Caco-2 (cell line): ENCODE data around the gene RAB6B. TPM values are rescaled to one million over a fixed set of nuclear protein-coding genes. Genes with fewer than 3 reads are reported as not detected.

Source experiments
- BruUV-seq: library from RNA; stranded (reverse); fragments of 400-500 nt; replicated peaks from 2 replicates; lab custom pipeline; 2021; lab: Mats Ljungman, UMichigan
- CTCF ChIA-PET: fragments of 300-600 bp; sonication (Branson Sonifier 250); formaldehyde crosslinking; loops from one replicate; lab custom pipeline; 2022; ENCODE audit warnings: antibody characterized with exemption; lab: Charles Lee
- POLR2A ChIA-PET: fragments of 300-600 bp; sonication (Branson Sonifier 250); formaldehyde crosslinking; loops from one replicate; lab custom pipeline; 2022; ENCODE audit warnings: antibody characterized with exemption; lab: Charles Lee
- DNase-seq, 2 experiments: peaks; one replicate each; pipeline versions ENCODE4 v3.0.0 to v3.0.0-alpha.2; 2020 to 2022
- H3K27me3 ChIP-seq: replicated peaks from 2 replicates; pipeline ENCODE4 v1.6.0; 2011; ENCODE audit warnings: low read length; ENCODE audit not compliant: control insufficient read depth, insufficient read depth
- H3K36me3 ChIP-seq: 2 replicates; pipeline ENCODE4 v1.5.1; 2011; ENCODE audit warnings: low read length; ENCODE audit not compliant: control insufficient read depth, insufficient read depth
- H3K4me1 ChIP-seq: fragments of 250-450 bp; sonication (Bioruptor Pico); 2 replicates; pipeline ENCODE4 v1.5.1; 2020; ENCODE audit warnings: mild to moderate bottlenecking
- H3K4me3 ChIP-seq: 2 replicates; pipeline ENCODE4 v1.5.1; 2011; ENCODE audit warnings: low read depth, mild to moderate bottlenecking, control low read depth, low read length
- H3K9me3 ChIP-seq: fragments of 250-450 bp; sonication (Bioruptor Pico); 2 replicates; pipeline ENCODE4 v1.5.1; 2020; ENCODE audit warnings: mild to moderate bottlenecking, moderate library complexity
- H3K27ac Mint-ChIP-seq: one replicate; pipeline ENCODE4 v1.8.0; 2022; ENCODE audit warnings: mixed read lengths; ENCODE audit not compliant: unreplicated experiment
- H3K27me3 Mint-ChIP-seq: one replicate; pipeline ENCODE4 v1.8.0; 2022; ENCODE audit warnings: mixed read lengths; ENCODE audit not compliant: insufficient read depth, unreplicated experiment
- H3K36me3 Mint-ChIP-seq: one replicate; pipeline ENCODE4 v1.8.0; 2022; ENCODE audit warnings: mild to moderate bottlenecking, mixed read lengths; ENCODE audit not compliant: insufficient read depth, unreplicated experiment
- H3K4me1 Mint-ChIP-seq: one replicate; pipeline ENCODE4 v1.8.0; 2022; ENCODE audit warnings: low read depth, mixed read lengths; ENCODE audit not compliant: unreplicated experiment
- H3K4me3 Mint-ChIP-seq: one replicate; pipeline ENCODE4 v1.8.0; 2022; ENCODE audit warnings: mild to moderate bottlenecking, moderate library complexity, mixed read lengths; ENCODE audit not compliant: unreplicated experiment
- H3K9me3 Mint-ChIP-seq: one replicate; pipeline ENCODE4 v1.8.0; 2022; ENCODE audit warnings: mixed read lengths; ENCODE audit not compliant: unreplicated experiment
- CTCF ChIP-seq, 2 experiments: fragments of 200-600 bp in 1 of 2; IDR thresholded peaks; 1 replicate in 1 of 2; 2 replicates in 1 of 2; pipeline versions ENCODE4 v1.5.1 to v1.8.0; 2011 to 2022; ENCODE audit warnings: antibody characterized with exemption in 1 of 2, control low read depth in 1 of 2, inconsistent platforms in 1 of 2, low read depth in 1 of 2, low read length in 1 of 2, mild to moderate bottlenecking in 1 of 2, moderate library complexity in 1 of 2; ENCODE audit not compliant: insufficient read depth in 1 of 2, severe bottlenecking in 1 of 2, unreplicated experiment in 1 of 2
- intact Hi-C: fragments of 100-400 bp; cut with micrococcal nuclease; formaldehyde crosslinking; loops from one replicate; pipeline ENCODE4 v1.10.0; 2022; ENCODE audit not compliant: unreplicated experiment
- total RNA-seq: library from RNA; stranded (reverse); gene quantifications from 2 replicates; pipeline ENCODE4 v1.2.3, GENCODE V29; 2022

Gene RAB6B
- total RNA-seq, 1 experiment from 2014 or later, result 3.2 TPM

GRCh38 chr3:133869586-133869985 lies 26.1 kb downstream of the RAB6B start:
- no peak for TF ChIP-seq CTCF (IDR thresholded peaks at IDR 0.05; ENCODE audit: insufficient read depth in 1 of 2, low read depth in 1 of 2, low read length in 1 of 2, severe bottlenecking in 1 of 2, unreplicated experiment in 1 of 2)
- intact Hi-C loops, result no loop called here
- H3K4me3 Mint-ChIP-seq, result no peak overlapping the region
- no peaks in the 10 kb centered on the region for H3K36me3 ChIP-seq
- DNase-seq, result no peak
- no peaks in the 10 kb centered on the region; the same call in 1 of the 2 replicates for H3K27me3 ChIP-seq
- no peak overlapping the region for H3K27ac Mint-ChIP-seq
- no peaks in the 10 kb centered on the region for H3K4me1 Mint-ChIP-seq
- ChIA-PET CTCF (no interaction called here), POLR2A (no interaction called here)
- H3K4me1 ChIP-seq, result no peaks in the 10 kb centered on the region
- H3K9me3 ChIP-seq, result no peaks in the 10 kb centered on the region
- BruUV-seq, result no TSS peak
- no peaks in the 10 kb centered on the region for H3K9me3 Mint-ChIP-seq
- H3K27me3 Mint-ChIP-seq, result no peaks in the 10 kb centered on the region
- H3K36me3 Mint-ChIP-seq, result no peaks in the 10 kb centered on the region
- no peak overlapping the region for H3K4me3 ChIP-seq

GRCh38 chr3:133868758-133869475 lies 26.8 kb downstream of the RAB6B start:
- Mint-ChIP-seq H3K9me3 (no peaks in the 10 kb centered on the region), H3K4me1 (no peaks in the 10 kb centered on the region), H3K36me3 (no peaks in the 10 kb centered on the region), H3K27me3 (no peaks in the 10 kb centered on the region), H3K27ac (no peak overlapping the region), H3K4me3 (no peak overlapping the region)
- no peak for DNase-seq
- Histone ChIP-seq H3K9me3 (no peaks in the 10 kb centered on the region), H3K4me1 (no peaks in the 10 kb centered on the region), H3K4me3 (no peak overlapping the region), H3K36me3 (no peaks in the 10 kb centered on the region), H3K27me3 (no peaks in the 10 kb centered on the region; the same call in 1 of the 2 replicates)
- POLR2A ChIA-PET, result no interaction called here
- BruUV-seq, result no TSS peak
- intact Hi-C loops, result no loop called here
- CTCF ChIA-PET, result no interaction called here
- TF ChIP-seq CTCF (IDR thresholded peaks at IDR 0.05; ENCODE audit: insufficient read depth in 1 of 2, low read depth in 1 of 2, low read length in 1 of 2, severe bottlenecking in 1 of 2, unreplicated experiment in 1 of 2), result no peak

GRCh38 chr3:133868186-133868585 lies 27.5 kb downstream of the RAB6B start:
- TF ChIP-seq CTCF (IDR thresholded peaks at IDR 0.05; ENCODE audit: insufficient read depth in 1 of 2, low read depth in 1 of 2, low read length in 1 of 2, severe bottlenecking in 1 of 2, unreplicated experiment in 1 of 2), result no peak
- H3K9me3 ChIP-seq, result no peaks in the 10 kb centered on the region
- DNase-seq, result no peak
- H3K36me3 ChIP-seq, result no peaks in the 10 kb centered on the region
- intact Hi-C loops, result no loop called here
- ChIA-PET CTCF (no interaction called here), POLR2A (no interaction called here)
- no peaks in the 10 kb centered on the region; the same call in 1 of the 2 replicates for H3K27me3 ChIP-seq
- Mint-ChIP-seq H3K4me1 (no peaks in the 10 kb centered on the region), H3K9me3 (no peaks in the 10 kb centered on the region), H3K4me3 (no peak overlapping the region), H3K27ac (no peak overlapping the region), H3K27me3 (no peaks in the 10 kb centered on the region), H3K36me3 (no peaks in the 10 kb centered on the region)
- BruUV-seq, result no TSS peak
- no peak overlapping the region for H3K4me3 ChIP-seq
- no peaks in the 10 kb centered on the region for H3K4me1 ChIP-seq
